Caco-2 (cell line): ENCODE measurements around the gene GLOD5. TPM values are rescaled to one million over a fixed set of nuclear protein-coding genes. Genes with fewer than 3 reads are reported as not detected.

Experiments used
- BruUV-seq: library from RNA; stranded (reverse); fragments of 400-500 nt; replicated peaks from 2 replicates; lab custom pipeline; 2021; lab: Mats Ljungman, UMichigan
- CTCF ChIA-PET: fragments of 300-600 bp; sonication (Branson Sonifier 250); formaldehyde crosslinking; loops from one replicate; lab custom pipeline; 2022; ENCODE audit warnings: antibody characterized with exemption; lab: Charles Lee
- POLR2A ChIA-PET: fragments of 300-600 bp; sonication (Branson Sonifier 250); formaldehyde crosslinking; loops from one replicate; lab custom pipeline; 2022; ENCODE audit warnings: antibody characterized with exemption; lab: Charles Lee
- DNase-seq, 2 experiments: peaks; one replicate each; pipeline versions ENCODE4 v3.0.0 to v3.0.0-alpha.2; 2020 to 2022
- H3K27me3 ChIP-seq: replicated peaks from 2 replicates; pipeline ENCODE4 v1.6.0; 2011; ENCODE audit warnings: low read length; ENCODE audit not compliant: control insufficient read depth, insufficient read depth
- H3K36me3 ChIP-seq: 2 replicates; pipeline ENCODE4 v1.5.1; 2011; ENCODE audit warnings: low read length; ENCODE audit not compliant: control insufficient read depth, insufficient read depth
- H3K4me1 ChIP-seq: fragments of 250-450 bp; sonication (Bioruptor Pico); 2 replicates; pipeline ENCODE4 v1.5.1; 2020; ENCODE audit warnings: mild to moderate bottlenecking
- H3K4me3 ChIP-seq: 2 replicates; pipeline ENCODE4 v1.5.1; 2011; ENCODE audit warnings: low read depth, mild to moderate bottlenecking, control low read depth, low read length
- H3K9me3 ChIP-seq: fragments of 250-450 bp; sonication (Bioruptor Pico); 2 replicates; pipeline ENCODE4 v1.5.1; 2020; ENCODE audit warnings: mild to moderate bottlenecking, moderate library complexity
- H3K27ac Mint-ChIP-seq: one replicate; pipeline ENCODE4 v1.8.0; 2022; ENCODE audit warnings: mixed read lengths; ENCODE audit not compliant: unreplicated experiment
- H3K27me3 Mint-ChIP-seq: one replicate; pipeline ENCODE4 v1.8.0; 2022; ENCODE audit warnings: mixed read lengths; ENCODE audit not compliant: insufficient read depth, unreplicated experiment
- H3K36me3 Mint-ChIP-seq: one replicate; pipeline ENCODE4 v1.8.0; 2022; ENCODE audit warnings: mild to moderate bottlenecking, mixed read lengths; ENCODE audit not compliant: insufficient read depth, unreplicated experiment
- H3K4me1 Mint-ChIP-seq: one replicate; pipeline ENCODE4 v1.8.0; 2022; ENCODE audit warnings: low read depth, mixed read lengths; ENCODE audit not compliant: unreplicated experiment
- H3K4me3 Mint-ChIP-seq: one replicate; pipeline ENCODE4 v1.8.0; 2022; ENCODE audit warnings: mild to moderate bottlenecking, moderate library complexity, mixed read lengths; ENCODE audit not compliant: unreplicated experiment
- H3K9me3 Mint-ChIP-seq: one replicate; pipeline ENCODE4 v1.8.0; 2022; ENCODE audit warnings: mixed read lengths; ENCODE audit not compliant: unreplicated experiment
- CTCF ChIP-seq, 2 experiments: fragments of 200-600 bp in 1 of 2; IDR thresholded peaks; 1 replicate in 1 of 2; 2 replicates in 1 of 2; pipeline versions ENCODE4 v1.5.1 to v1.8.0; 2011 to 2022; ENCODE audit warnings: antibody characterized with exemption in 1 of 2, control low read depth in 1 of 2, inconsistent platforms in 1 of 2, low read depth in 1 of 2, low read length in 1 of 2, mild to moderate bottlenecking in 1 of 2, moderate library complexity in 1 of 2; ENCODE audit not compliant: insufficient read depth in 1 of 2, severe bottlenecking in 1 of 2, unreplicated experiment in 1 of 2
- intact Hi-C: fragments of 100-400 bp; cut with micrococcal nuclease; formaldehyde crosslinking; loops from one replicate; pipeline ENCODE4 v1.10.0; 2022; ENCODE audit not compliant: unreplicated experiment
- total RNA-seq: library from RNA; stranded (reverse); gene quantifications from 2 replicates; pipeline ENCODE4 v1.2.3, GENCODE V29; 2022

GLOD5 gene
- total RNA-seq, 1 experiment from 2014 or later, result not detected

GRCh38 chrX:48741834-48742233, 19.7 kb upstream of the GLOD5 start:
- H3K36me3 ChIP-seq, result no peaks in the 10 kb centered on the region
- no peak for TF ChIP-seq CTCF (IDR thresholded peaks at IDR 0.05; ENCODE audit: insufficient read depth in 1 of 2, low read depth in 1 of 2, low read length in 1 of 2, severe bottlenecking in 1 of 2, unreplicated experiment in 1 of 2)
- Mint-ChIP-seq H3K4me3 (no peak overlapping the region), H3K9me3 (no peaks in the 10 kb centered on the region), H3K4me1 (no peaks in the 10 kb centered on the region), H3K27me3 (no peaks in the 10 kb centered on the region), H3K36me3 (peaks cover 7% of the 10 kb centered on the region), H3K27ac (no peak overlapping the region)
- H3K4me3 ChIP-seq, result no peak overlapping the region
- H3K9me3 ChIP-seq, result no peaks in the 10 kb centered on the region
- CTCF ChIA-PET, result no interaction called here
- POLR2A ChIA-PET, result no interaction called here
- intact Hi-C loops, result no loop called here
- no TSS peak for BruUV-seq
- DNase-seq, result no peak
- no peaks in the 10 kb centered on the region; the same call in 1 of the 2 replicates for H3K4me1 ChIP-seq
- H3K27me3 ChIP-seq, result no peaks in the 10 kb centered on the region

GRCh38 chrX:48745222-48745621, 16.3 kb upstream of the GLOD5 start:
- no peak overlapping the region for H3K4me3 ChIP-seq
- intact Hi-C loops, result no loop called here
- Mint-ChIP-seq H3K4me1 (no peaks in the 10 kb centered on the region), H3K4me3 (no peak overlapping the region), H3K36me3 (no peaks in the 10 kb centered on the region), H3K9me3 (no peaks in the 10 kb centered on the region), H3K27me3 (no peaks in the 10 kb centered on the region), H3K27ac (no peak overlapping the region)
- DNase-seq, result no peak
- no peaks in the 10 kb centered on the region for H3K27me3 ChIP-seq
- no TSS peak for BruUV-seq
- TF ChIP-seq CTCF (IDR thresholded peaks at IDR 0.05; ENCODE audit: insufficient read depth in 1 of 2, low read depth in 1 of 2, low read length in 1 of 2, severe bottlenecking in 1 of 2, unreplicated experiment in 1 of 2), result no peak
- ChIA-PET CTCF (no interaction called here), POLR2A (no interaction called here)
- no peaks in the 10 kb centered on the region for H3K36me3 ChIP-seq
- H3K9me3 ChIP-seq, result no peaks in the 10 kb centered on the region
- no peaks in the 10 kb centered on the region for H3K4me1 ChIP-seq

- Mint-ChIP-seq H3K27me3 (no peaks in the 10 kb centered on the region), H3K36me3 (no peaks in the 10 kb centered on the region), H3K27ac (no peak overlapping the region), H3K4me1 (no peaks in the 10 kb centered on the region), H3K9me3 (no peaks in the 10 kb centered on the region), H3K4me3 (no peak overlapping the region)
- no peak overlapping the region for H3K4me3 ChIP-seq
- H3K27me3 ChIP-seq, result no peaks in the 10 kb centered on the region
- no peaks in the 10 kb centered on the region; the same call in 1 of the 2 replicates for H3K4me1 ChIP-seq
- no peaks in the 10 kb centered on the region for H3K9me3 ChIP-seq
- intact Hi-C loops, result no loop called here
- no peak for TF ChIP-seq CTCF (IDR thresholded peaks at IDR 0.05; ENCODE audit: insufficient read depth in 1 of 2, low read depth in 1 of 2, low read length in 1 of 2, severe bottlenecking in 1 of 2, unreplicated experiment in 1 of 2)
- ChIA-PET POLR2A (interaction anchor here (1.1 kb wide), 1 partner anchor 11 kb away, joined by 3 read pairs; no protein-coding TSS in a partner anchor), CTCF (interaction anchor here (0.7 kb wide), 1 partner anchor 179 kb away, joined by 4 read pairs; no protein-coding TSS in a partner anchor)
- no peak for DNase-seq
- no TSS peak for BruUV-seq
- no peaks in the 10 kb centered on the region for H3K36me3 ChIP-seq
These were observed 14.0 kb upstream of the GLOD5 start for GRCh38 chrX:48747415-48748016.
